H1 (cell line): ENCODE results near the gene CD52. TPM values are rescaled to one million over a fixed set of nuclear protein-coding genes. Genes with fewer than 3 reads are reported as not detected.

Experiments
- CTCF ChIA-PET: fragments of 300-600 bp; sonication (Branson Sonifier 250); formaldehyde crosslinking; loops from one replicate; lab custom pipeline; 2021; ENCODE audit not compliant: partially characterized antibody; lab: Charles Lee
- POLR2A ChIA-PET: fragments of 300-600 bp; sonication (Branson Sonifier 250); formaldehyde crosslinking; loops from one replicate; lab custom pipeline; 2021; ENCODE audit warnings: inconsistent platforms; ENCODE audit not compliant: partially characterized antibody; lab: Charles Lee
- DNase-seq, 2 experiments: peaks; one replicate each; pipeline versions ENCODE4 v3.0.0 to v3.0.0-alpha.2; 2010 to 2022; ENCODE audit warnings: low spot score in 2 of 2, low read depth in 1 of 2, mixed read lengths in 1 of 2
- FAIRE-seq: peaks from 2 replicates; lab custom pipeline; 2011; peaks lifted over from hg19 to GRCh38; lab: Jason Lieb, UNC
- H2AFZ ChIP-seq: 2 replicates; pipeline ENCODE4 v1.8.1; 2012; ENCODE audit warnings: low read length, inconsistent platforms
- H2AK5ac ChIP-seq: 2 replicates; pipeline ENCODE4 v1.6.1; 2013; ENCODE audit warnings: low read depth, low read length
- H2BK120ac ChIP-seq: replicated peaks from 2 replicates; pipeline ENCODE3; 2013; ENCODE audit warnings: low read depth, low read length, inconsistent platforms
- H2BK12ac ChIP-seq: 2 replicates; pipeline ENCODE4 v1.6.1; 2013; ENCODE audit warnings: low read depth, low read length
- H2BK15ac ChIP-seq: 2 replicates; pipeline ENCODE4 v1.6.1; 2013; ENCODE audit warnings: low read length
- H2BK20ac ChIP-seq: 2 replicates; pipeline ENCODE4 v1.6.1; 2013; ENCODE audit warnings: low read length
- H2BK5ac ChIP-seq: 2 replicates; pipeline ENCODE4 v1.6.1; 2013; ENCODE audit warnings: low read depth, low read length
- H3K14ac ChIP-seq: 2 replicates; pipeline ENCODE4 v1.6.1; 2013; ENCODE audit warnings: inconsistent platforms; ENCODE audit not compliant: insufficient read length
- H3K18ac ChIP-seq: 2 replicates; pipeline ENCODE4 v1.6.1; 2013; ENCODE audit warnings: low read length; ENCODE audit errors: extremely low read depth
- H3K23ac ChIP-seq: 2 replicates; pipeline ENCODE4 v1.6.1; 2013; ENCODE audit warnings: inconsistent platforms; ENCODE audit not compliant: insufficient read length
- H3K23me2 ChIP-seq: 2 replicates; pipeline ENCODE4 v1.6.1; 2013; ENCODE audit warnings: low read depth, low read length
- H3K27ac ChIP-seq: 2 replicates; pipeline ENCODE4 v1.6.1; 2011; ENCODE audit warnings: low read depth, low read length, inconsistent platforms
- H3K27me3 ChIP-seq, 4 experiments: replicated peaks in 1 of 4; 1 replicate in 1 of 4; 2 replicates in 3 of 4; pipeline versions ENCODE4 v1.6.1 to v1.8.1; 2011 to 2013; ENCODE audit warnings: low read length in 3 of 4, mild to moderate bottlenecking in 3 of 4, inconsistent platforms in 2 of 4, mixed read lengths in 2 of 4, moderate library complexity in 1 of 4; ENCODE audit not compliant: control insufficient read depth in 3 of 4, insufficient read depth in 3 of 4; ENCODE audit errors: extremely low read depth in 1 of 4
- H3K36me3 ChIP-seq, 4 experiments: 2 replicates each; pipeline versions ENCODE4 v1.6.1 to v1.8.1; 2011 to 2013; ENCODE audit warnings: mild to moderate bottlenecking in 4 of 4, low read length in 3 of 4, moderate library complexity in 2 of 4, control low read depth in 1 of 4, inconsistent platforms in 1 of 4; ENCODE audit not compliant: insufficient read depth in 4 of 4, control insufficient read depth in 2 of 4
- H3K4ac ChIP-seq: replicated peaks from 2 replicates; pipeline ENCODE3; 2013; ENCODE audit warnings: low read length, low read depth, mixed read lengths, inconsistent platforms; ENCODE audit not compliant: insufficient read length
- H3K4me1 ChIP-seq, 4 experiments: replicated peaks in 1 of 4; 1 replicate in 1 of 4; 2 replicates in 3 of 4; pipeline versions ENCODE4 v1.6.1 to v1.8.1; 2011 to 2013; ENCODE audit warnings: low read length in 3 of 4, inconsistent platforms in 2 of 4, mixed read lengths in 1 of 4; ENCODE audit not compliant: insufficient read depth in 4 of 4, control insufficient read depth in 3 of 4
- H3K4me2 ChIP-seq, 2 experiments: 2 replicates each; pipeline versions ENCODE4 v1.6.1 to v1.8.1; 2011 to 2013; ENCODE audit warnings: low read depth in 2 of 2, low read length in 2 of 2, control low read depth in 1 of 2, inconsistent platforms in 1 of 2, mild to moderate bottlenecking in 1 of 2; ENCODE audit not compliant: insufficient read depth in 1 of 2
- H3K4me3 ChIP-seq, 4 experiments: fragments of 200-600, 300-600 bp in 1 of 4; sonication (generic), shearing (Covaris generic), sonication (Bioruptor Twin) in 1 of 4; 2 replicates each; pipeline versions ENCODE4 v1.5.1 to v1.8.1; 2011 to 2016; ENCODE audit warnings: low read length in 4 of 4, low read depth in 3 of 4, control low read depth in 2 of 4, inconsistent platforms in 2 of 4, mild to moderate bottlenecking in 2 of 4, mixed read lengths in 1 of 4, moderate library complexity in 1 of 4; ENCODE audit not compliant: insufficient read depth in 2 of 4; ENCODE audit errors: extremely low read depth in 1 of 4
- H3K56ac ChIP-seq: replicated peaks from 2 replicates; pipeline ENCODE3; 2013; ENCODE audit warnings: low read depth, mild to moderate bottlenecking, mixed read lengths, low read length, inconsistent platforms; ENCODE audit not compliant: insufficient read length
- H3K79me1 ChIP-seq: 2 replicates; pipeline ENCODE4 v1.6.1; 2013; ENCODE audit warnings: low read depth, low read length, control low read depth
- H3K79me2 ChIP-seq, 2 experiments: 2 replicates each; pipeline versions ENCODE4 v1.6.1 to v1.8.1; 2012 to 2013; ENCODE audit warnings: low read length in 2 of 2, mild to moderate bottlenecking in 2 of 2, inconsistent platforms in 1 of 2; ENCODE audit not compliant: insufficient read depth in 2 of 2, control insufficient read depth in 1 of 2
- H3K9ac ChIP-seq, 4 experiments: replicated peaks in 1 of 4; 1 replicate in 1 of 4; 2 replicates in 3 of 4; pipeline versions ENCODE4 v1.6.1 to v1.8.1; 2011 to 2013; ENCODE audit warnings: low read depth in 3 of 4, low read length in 3 of 4, control low read depth in 2 of 4, mild to moderate bottlenecking in 2 of 4, moderate library complexity in 2 of 4, inconsistent platforms in 1 of 4; ENCODE audit errors: extremely low read depth in 1 of 4
- H3K9me3 ChIP-seq, 2 experiments: 2 replicates each; pipeline versions ENCODE4 v1.6.1 to v1.8.1; 2012 to 2013; ENCODE audit warnings: mild to moderate bottlenecking in 2 of 2, moderate library complexity in 2 of 2, control low read depth in 1 of 2, inconsistent platforms in 1 of 2, low read depth in 1 of 2, low read length in 1 of 2, mixed read lengths in 1 of 2; ENCODE audit not compliant: insufficient read depth in 2 of 2
- H4K20me1 ChIP-seq, 2 experiments: replicated peaks in 1 of 2; 2 replicates each; pipeline versions ENCODE3 to v1.8.1; 2011 to 2013; ENCODE audit warnings: inconsistent platforms in 2 of 2, low read length in 2 of 2, mild to moderate bottlenecking in 1 of 2; ENCODE audit not compliant: insufficient read depth in 2 of 2, control insufficient read depth in 1 of 2
- H4K5ac ChIP-seq: 2 replicates; pipeline ENCODE4 v1.6.1; 2013; ENCODE audit warnings: low read length, low read depth, mixed read lengths, inconsistent platforms; ENCODE audit not compliant: insufficient read length
- H4K8ac ChIP-seq: 2 replicates; pipeline ENCODE4 v1.8.0; 2013; ENCODE audit warnings: mild to moderate bottlenecking, moderate library complexity, low read length, inconsistent platforms; ENCODE audit not compliant: insufficient read depth; ENCODE audit errors: extremely low read depth
- H4K91ac ChIP-seq: replicated peaks from 2 replicates; pipeline ENCODE3; 2013; ENCODE audit warnings: low read length, mixed read lengths, inconsistent platforms; ENCODE audit not compliant: insufficient read length
- SP1 ChIP-seq: IDR thresholded peaks from 2 replicates; pipeline ENCODE4 v1.6.1; 2011; ENCODE audit warnings: low read depth, low read length
- YY1 ChIP-seq: IDR thresholded peaks from 2 replicates; pipeline ENCODE4 v1.6.1; 2011; ENCODE audit warnings: low read depth, mild to moderate bottlenecking, low read length
- WGBS, 2 experiments: shearing (Covaris generic) in 1 of 2; methylation state at CpG; one replicate each; pipeline versions ENCODE4 v1.1.6 to v1.1.7; 2013 to 2015; ENCODE audit warnings: low lambda C conversion rate in 2 of 2, mixed read lengths in 2 of 2, inconsistent platforms in 1 of 2, low coverage in 1 of 2, missing lambda C conversion rate in 1 of 2; ENCODE audit not compliant: insufficient replicate concordance in 2 of 2, insufficient coverage in 1 of 2, insufficient read length in 1 of 2; ENCODE audit errors: extremely low coverage in 1 of 2, missing lambda C conversion rate in 1 of 2; 5-methylcytosine and 5-hydroxymethylcytosine counted together
- polyA plus RNA-seq, 7 experiments: library from polyadenylated mRNA; depleted of rRNA in 3 of 7; stranded (reverse) in 5 of 7; unstranded in 2 of 7; fragments of >200 nt in 5 of 7; fragments of 200-250 nt in 2 of 7; gene quantifications; 1 replicate in 5 of 7; 2 replicates in 1 of 7; 4 replicates in 1 of 7; pipeline versions ENCODE4 v1.2.1 to v1.2.3, GENCODE V29; 2011 to 2013; ENCODE audit warnings: missing spikeins in 2 of 7, mixed read lengths in 2 of 7
- total RNA-seq: library from RNA; stranded (reverse); fragmentation: NEBNext Ultra II Directional; extraction: Animal tissue kit (Norgen Biotek cat#: 25700); gene quantifications from 2 replicates; pipeline ENCODE4 v1.2.1, GENCODE V29; 2021

CD52 gene
- total and polyA plus RNA-seq, 2 of the 8 experiments (the other 6 are each of a cell fraction or from before 2014, with no cell fraction given): 2.4 to 3.1 TPM

DNA sequence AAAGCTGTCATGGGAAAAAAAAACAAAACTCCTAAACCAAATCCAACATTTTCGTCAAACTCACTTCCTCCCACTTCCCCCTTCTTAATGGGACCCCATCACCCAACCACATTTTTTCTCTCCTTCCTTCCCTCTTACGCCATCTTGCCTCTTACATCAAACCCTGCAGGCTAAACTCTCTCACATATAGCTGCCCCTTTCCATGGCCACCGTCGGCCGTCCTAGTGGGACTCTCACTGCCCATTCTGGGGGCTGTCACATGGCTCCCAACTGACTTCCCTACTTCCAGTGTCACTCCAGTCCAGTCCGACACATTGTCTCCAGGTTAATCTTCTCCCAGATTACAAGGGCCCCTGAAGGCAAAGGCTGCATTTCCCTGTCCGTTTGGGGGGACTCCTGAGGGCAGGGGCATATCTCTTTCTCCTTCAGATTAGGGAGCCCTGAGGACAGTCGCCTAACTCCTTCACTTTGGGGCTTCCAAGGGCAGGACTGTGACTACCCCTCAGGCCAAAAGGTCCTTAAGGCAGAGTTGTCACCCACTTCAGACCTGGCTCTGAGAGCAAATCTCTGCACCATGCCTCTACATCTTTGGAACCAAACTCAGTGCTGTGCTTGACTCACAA lies 12.0 kb upstream of the CD52 start:
- Histone ChIP-seq H2BK20ac (no peak overlapping the region), H2AFZ (no peak overlapping the region), H3K56ac (no peak overlapping the region), H3K18ac (no peak overlapping the region), H3K79me2 (no peaks in the 10 kb centered on the region), H3K4me1 (peaks cover 0 to 5% (median 2%) of the 10 kb centered on the region in 4 experiments; a peak in 3 of 7 replicates), H3K27ac (peak overlapping the region; percentile 75; the same call in 1 of the 2 replicates), H2BK12ac (0 out of 2 replicates have a peak overlapping the region, but pooled peaks have one; percentile 27), H3K4ac (no peak overlapping the region), H3K14ac (no peak overlapping the region), H2AK5ac (no peak overlapping the region), H3K4me3 (peak overlapping the region; percentile 52 to 98 (median 96)), H4K91ac (no peak overlapping the region), H3K9me3 (no peaks in the 10 kb centered on the region), H2BK120ac (no peak overlapping the region), H3K27me3 (no peaks in the 10 kb centered on the region), H4K5ac (no peak overlapping the region), H3K23ac (no peak overlapping the region), H2BK5ac (peak overlapping the region; percentile 52; the same call in 1 of the 2 replicates), H2BK15ac (no peak overlapping the region), H3K79me1 (no peaks in the 10 kb centered on the region), H4K20me1 (no peaks in the 10 kb centered on the region), H4K8ac (peak overlapping the region; percentile 73; the same call in 1 of the 2 replicates), H3K4me2 (peak overlapping the region; percentile 56 to 97), H3K9ac (peak overlapping the region in 3 of 4 experiments; percentile 65 to 89 (median 84); a peak in 5 of 7 replicates), H3K23me2 (peaks cover 9% of the 10 kb centered on the region), H3K36me3 (no peaks in the 10 kb centered on the region)
- CTCF ChIA-PET: interaction anchor here (1.2 to 57.0 kb wide), 3 partner anchors 10 to 58 kb away, joined by 3 to 1530 read pairs (median 1530); partner anchors contain the start of genes CD52, SH3BGRL3 and UBXN11
- 0 out of 2 replicates have a peak, but pooled peaks have one; percentile 22 for TF ChIP-seq YY1
- TF ChIP-seq SP1: no peak
- DNase-seq: no peak
- POLR2A ChIA-PET: interaction anchor here (1.1 to 4.6 kb wide), 3 partner anchors 12 to 19 kb away, joined by 3 to 29 read pairs (median 4); partner anchors contain the start of gene CD52
- no peak for FAIRE-seq
- 49 to 100% methylated on average over 2 to 8 of the region's 8 CpGs for WGBS, 2 experiments
